Neutrophil (primary cell): Measurements from ENCODE around the gene ARIH1.
"Not testable (repeated sequence)": the region's sequence is repeated elsewhere in the genome, so short reads cannot be mapped to it uniquely, and the experiment has no call there.

Experiments
- H3K27ac ChIP-seq: fragments of 200-600 bp; sonication (generic); 2 replicates; pipeline ENCODE4 v1.5.1; 2016; ENCODE audit warnings: mild to moderate bottlenecking, moderate library complexity
- H3K27me3 ChIP-seq: fragments of 200-600 bp; sonication (generic); 2 replicates; pipeline ENCODE4 v1.6.0; 2016; ENCODE audit warnings: mild to moderate bottlenecking
- H3K36me3 ChIP-seq: fragments of 200-600 bp; sonication (generic); 2 replicates; pipeline ENCODE4 v1.5.1; 2017
- H3K4me1 ChIP-seq, 2 experiments: fragments of 200-600 bp in 1 of 2; sonication (generic) in 1 of 2; 1 replicate in 1 of 2; 2 replicates in 1 of 2; pipeline versions ENCODE4 v1.5.1 to v1.6.1; 2013 to 2016; ENCODE audit warnings: low read depth in 1 of 2, low read length in 1 of 2, mild to moderate bottlenecking in 1 of 2, moderate library complexity in 1 of 2; ENCODE audit not compliant: control insufficient read depth in 1 of 2, insufficient read depth in 1 of 2
- H3K4me3 ChIP-seq, 2 experiments: fragments of 200-600 bp in 1 of 2; sonication (generic) in 1 of 2; 1 replicate in 1 of 2; 2 replicates in 1 of 2; pipeline ENCODE4 v1.5.1; 2013 to 2016; ENCODE audit warnings: low read depth in 1 of 2, low read length in 1 of 2, mild to moderate bottlenecking in 1 of 2, moderate library complexity in 1 of 2
- H3K9me3 ChIP-seq: fragments of 200-600 bp; sonication (generic); 2 replicates; pipeline ENCODE4 v1.5.1; 2016

ARIH1 gene

GRCh38 chr15:72636519-72637282 is 162.6 kb downstream of the ARIH1 start:
- not testable (repeated sequence) for H3K27me3 ChIP-seq, H3K36me3 ChIP-seq, H3K27ac ChIP-seq, H3K4me1 ChIP-seq, H3K9me3 ChIP-seq
- H3K4me3 ChIP-seq: peak overlapping the region in 1 of 2 experiments; percentile 38

- H3K4me3 ChIP-seq, H3K27me3 ChIP-seq, H3K4me1 ChIP-seq, H3K9me3 ChIP-seq, H3K27ac ChIP-seq, H3K36me3 ChIP-seq: not testable (repeated sequence)
These were observed 165.8 kb downstream of the ARIH1 start for GRCh38 chr15:72639759-72640483.

- H3K9me3 ChIP-seq, H3K4me1 ChIP-seq, H3K36me3 ChIP-seq, H3K4me3 ChIP-seq, H3K27me3 ChIP-seq, H3K27ac ChIP-seq: not testable (repeated sequence)
These were observed 168.1 kb downstream of the ARIH1 start for GRCh38 chr15:72642271-72642670.

GRCh38 chr15:72648631-72649253 is 174.6 kb downstream of the ARIH1 start:
- H3K27ac ChIP-seq, H3K9me3 ChIP-seq, H3K4me3 ChIP-seq, H3K27me3 ChIP-seq, H3K4me1 ChIP-seq, H3K36me3 ChIP-seq: not testable (repeated sequence)
